Measurements from ENCODE around the gene ILF3.

The ILF3 gene

GRCh38 chr19:10653732-10654609 is at the start of gene ILF3:
ILF3 (plus strand) TSS chr19:10654346; CDS start chr19:10670606, 16,260 bp downstream.
- DNase-seq (ENCODE audit: low read depth in 2 of 2): peak; percentile 100

- no peak for DNase-seq (ENCODE audit: low read depth in 2 of 2)
Measured at GRCh38 chr19:10604460-10604980, 49.6 kb upstream of the ILF3 start.

GRCh38 chr19:10611907-10612306 is 42.2 kb upstream of the ILF3 start:
- DNase-seq (ENCODE audit: low read depth in 2 of 2): no peak

GRCh38 chr19:10612499-10613119 is 41.5 kb upstream of the ILF3 start:
- DNase-seq (ENCODE audit: low read depth in 2 of 2): no peak

GRCh38 chr19:10615429-10616023 is 38.6 kb upstream of the ILF3 start:
- no peak for DNase-seq (ENCODE audit: low read depth in 2 of 2)

- no peak for DNase-seq (ENCODE audit: low read depth in 2 of 2)
Measured at GRCh38 chr19:10617409-10618121, 36.6 kb upstream of the ILF3 start.

GRCh38 chr19:10618846-10619245 is 35.3 kb upstream of the ILF3 start:
- DNase-seq (ENCODE audit: low read depth in 2 of 2): no peak

- DNase-seq (ENCODE audit: low read depth in 2 of 2): no peak
Measured at GRCh38 chr19:10620786-10621185, 33.4 kb upstream of the ILF3 start.

- DNase-seq (ENCODE audit: low read depth in 2 of 2): no peak
Measured at GRCh38 chr19:10621966-10622365, 32.2 kb upstream of the ILF3 start.

GRCh38 chr19:10624585-10624984 is 29.6 kb upstream of the ILF3 start:
- DNase-seq (ENCODE audit: low read depth in 2 of 2): no peak

- no peak for DNase-seq (ENCODE audit: low read depth in 2 of 2)
Measured at GRCh38 chr19:10625003-10625761, 29.0 kb upstream of the ILF3 start, which contains the start of gene SLC44A2. SLC44A2 (plus strand) TSS chr19:10625553; CDS start chr19:10625634, 81 bp downstream.

GRCh38 chr19:10625762-10626138 is 28.4 kb upstream of the ILF3 start:
- DNase-seq (ENCODE audit: low read depth in 2 of 2): no peak

- no peak for DNase-seq (ENCODE audit: low read depth in 2 of 2)
Measured at GRCh38 chr19:10631874-10632273, 22.3 kb upstream of the ILF3 start.

GRCh38 chr19:10634430-10634829 is 19.7 kb upstream of the ILF3 start:
- DNase-seq (ENCODE audit: low read depth in 2 of 2): no peak

- no peak for DNase-seq (ENCODE audit: low read depth in 2 of 2)
Measured at GRCh38 chr19:10634963-10635362, 19.2 kb upstream of the ILF3 start.

GRCh38 chr19:10636304-10636972 is 17.7 kb upstream of the ILF3 start:
- no peak for DNase-seq (ENCODE audit: low read depth in 2 of 2)

GRCh38 chr19:10637894-10638293 is 16.3 kb upstream of the ILF3 start:
- no peak for DNase-seq (ENCODE audit: low read depth in 2 of 2)

GRCh38 chr19:10639836-10640235 is 14.3 kb upstream of the ILF3 start:
- DNase-seq (ENCODE audit: low read depth in 2 of 2): no peak

- no peak for DNase-seq (ENCODE audit: low read depth in 2 of 2)
Measured at GRCh38 chr19:10640361-10640760, 13.8 kb upstream of the ILF3 start.

- no peak for DNase-seq (ENCODE audit: low read depth in 2 of 2)
Measured at GRCh38 chr19:10641248-10641647, 12.9 kb upstream of the ILF3 start.
